ENCODE measurements around the gene BCAN. TPM values are rescaled to one million over a fixed set of nuclear protein-coding genes. Genes with fewer than 3 reads are reported as not detected.
A peak's percentile ranks its signal among the peaks of the same experiment; 100 is the strongest.

The BCAN gene
- total and polyA plus RNA-seq, 8 donors, result 0.34 to 0.87 (median 0.61) TPM

- TF ChIP-seq CTCF (IDR thresholded peaks at IDR 0.05), result no peak
- H3K4me1 ChIP-seq, result peaks cover 5 to 7% of the 10 kb centered on the region in 2 donors
- no peak overlapping the region for H3K27ac ChIP-seq
- no peaks in the 10 kb centered on the region for H3K9me3 ChIP-seq
- H3K27me3 ChIP-seq, result peaks cover 45 to 100% of the 10 kb centered on the region in 2 donors
- intact Hi-C loops (cut with DNase I), result no loop called here
- DNase-seq (no peak), ATAC-seq (no peak)
- no peaks in the 10 kb centered on the region for H3K36me3 ChIP-seq
- H3K4me3 ChIP-seq, result no peak overlapping the region
These were observed 4.9 kb downstream of the BCAN start for GRCh38 chr1:156646738-156647211.

GRCh38 chr1:156647351-156647750 is 5.4 kb downstream of the BCAN start:
- Histone ChIP-seq H3K36me3 (no peaks in the 10 kb centered on the region), H3K27ac (no peak overlapping the region), H3K9me3 (no peaks in the 10 kb centered on the region), H3K4me3 (no peak overlapping the region), H3K4me1 (peaks cover 0 to under 1% of the 10 kb centered on the region in 2 donors), H3K27me3 (peaks cover 40 to 100% of the 10 kb centered on the region in 2 donors)
- intact Hi-C loops (cut with DNase I), result no loop called here
- no peak for TF ChIP-seq CTCF (IDR thresholded peaks at IDR 0.05)
- no peak for ATAC-seq
- DNase-seq, result no peak

GRCh38 chr1:156648496-156648895 is 6.6 kb downstream of the BCAN start:
- DNase-seq (no peak), ATAC-seq (no peak)
- intact Hi-C loops (cut with DNase I), result no loop called here
- Histone ChIP-seq H3K9me3 (no peaks in the 10 kb centered on the region), H3K4me1 (no peaks in the 10 kb centered on the region), H3K36me3 (no peaks in the 10 kb centered on the region), H3K27ac (no peak overlapping the region), H3K4me3 (no peak overlapping the region), H3K27me3 (peaks cover 29 to 100% of the 10 kb centered on the region in 2 donors)
- TF ChIP-seq CTCF (IDR thresholded peaks at IDR 0.05), result no peak

GRCh38 chr1:156648951-156649350 is 7.0 kb downstream of the BCAN start:
- Histone ChIP-seq H3K27me3 (peaks cover 29 to 100% of the 10 kb centered on the region in 2 donors), H3K4me1 (no peaks in the 10 kb centered on the region), H3K27ac (no peak overlapping the region), H3K36me3 (no peaks in the 10 kb centered on the region), H3K9me3 (no peaks in the 10 kb centered on the region), H3K4me3 (no peak overlapping the region)
- DNase-seq (no peak), ATAC-seq (no peak)
- TF ChIP-seq CTCF (IDR thresholded peaks at IDR 0.05), result no peak
- intact Hi-C loops (cut with DNase I), result no loop called here

GRCh38 chr1:156652131-156652991 is 10.4 kb downstream of the BCAN start:
- H3K4me3 ChIP-seq, result no peak overlapping the region
- peaks cover 19 to 100% of the 10 kb centered on the region in 2 donors for H3K27me3 ChIP-seq
- TF ChIP-seq CTCF (IDR thresholded peaks at IDR 0.05), result no peak
- no peak overlapping the region for H3K27ac ChIP-seq
- ATAC-seq (peak; percentile 52), DNase-seq (peak in 2 of 4 donors; percentile 49 to 65)
- H3K36me3 ChIP-seq, result no peaks in the 10 kb centered on the region
- H3K9me3 ChIP-seq, result no peaks in the 10 kb centered on the region
- intact Hi-C loops (cut with DNase I), result no loop called here
- H3K4me1 ChIP-seq, result peaks cover 4 to 10% of the 10 kb centered on the region in 2 donors
